Astrocyte (in vitro differentiated cells and primary cell): Measurements from ENCODE around the gene CLEC4G. TPM values are rescaled to one million over a fixed set of nuclear protein-coding genes. Genes with fewer than 3 reads are reported as not detected.

ENCODE experiments used
- DNase-seq: peaks from one replicate; pipeline ENCODE4 v3.0.0-alpha.2; 2010; ENCODE audit warnings: low read depth
- FAIRE-seq: peaks from 2 replicates; lab custom pipeline; 2011; peaks lifted over from hg19 to GRCh38; lab: Jason Lieb, UNC
- H2AFZ ChIP-seq: 2 replicates; pipeline ENCODE4 v1.6.0; 2012; ENCODE audit warnings: low read depth, low read length, inconsistent platforms
- H3K27ac ChIP-seq: 2 replicates; pipeline ENCODE4 v1.5.1; 2011; ENCODE audit warnings: low read depth, low read length, inconsistent platforms
- H3K27me3 ChIP-seq: 2 replicates; pipeline ENCODE4 v1.6.0; 2011; ENCODE audit warnings: low read length, inconsistent platforms; ENCODE audit not compliant: insufficient read depth
- H3K36me3 ChIP-seq: 2 replicates; pipeline ENCODE4 v1.5.1; 2011; ENCODE audit warnings: low read length, inconsistent platforms; ENCODE audit not compliant: insufficient read depth
- H3K4me1 ChIP-seq: 2 replicates; pipeline ENCODE4 v1.5.1; 2011; ENCODE audit warnings: low read length, inconsistent platforms; ENCODE audit not compliant: insufficient read depth
- H3K4me2 ChIP-seq: 2 replicates; pipeline ENCODE4 v1.6.0; 2012; ENCODE audit warnings: low read length, inconsistent platforms
- H3K4me3 ChIP-seq: 2 replicates; pipeline ENCODE4 v1.5.1; 2011; ENCODE audit warnings: low read depth, mild to moderate bottlenecking, low read length, inconsistent platforms; ENCODE audit not compliant: insufficient read depth
- H3K79me2 ChIP-seq: 2 replicates; pipeline ENCODE4 v1.6.0; 2012; ENCODE audit warnings: mild to moderate bottlenecking, low read length, inconsistent platforms; ENCODE audit not compliant: insufficient read depth
- H3K9ac ChIP-seq: 2 replicates; pipeline ENCODE4 v1.6.0; 2012; ENCODE audit warnings: mild to moderate bottlenecking, low read length, inconsistent platforms
- H3K9me3 ChIP-seq: 2 replicates; pipeline ENCODE4 v1.5.1; 2012; ENCODE audit warnings: low read depth, mild to moderate bottlenecking, low read length, inconsistent platforms; ENCODE audit not compliant: insufficient read depth
- H4K20me1 ChIP-seq: 2 replicates; pipeline ENCODE4 v1.6.0; 2012; ENCODE audit warnings: low read length, inconsistent platforms; ENCODE audit not compliant: insufficient read depth
- H3K27ac Mint-ChIP-seq: one replicate; pipeline ENCODE4 v1.8.0; 2021; ENCODE audit warnings: mild to moderate bottlenecking, mixed read lengths; ENCODE audit not compliant: unreplicated experiment
- H3K27me3 Mint-ChIP-seq: one replicate; pipeline ENCODE4 v1.8.0; 2021; ENCODE audit warnings: low read depth, mixed read lengths; ENCODE audit not compliant: unreplicated experiment
- H3K36me3 Mint-ChIP-seq: one replicate; pipeline ENCODE4 v1.8.0; 2021; ENCODE audit warnings: low read depth, mixed read lengths; ENCODE audit not compliant: unreplicated experiment
- H3K4me1 Mint-ChIP-seq: one replicate; pipeline ENCODE4 v1.8.0; 2021; ENCODE audit warnings: low read depth, mixed read lengths; ENCODE audit not compliant: unreplicated experiment
- H3K4me3 Mint-ChIP-seq: one replicate; pipeline ENCODE4 v1.8.0; 2021; ENCODE audit warnings: mild to moderate bottlenecking, moderate library complexity, mixed read lengths; ENCODE audit not compliant: unreplicated experiment
- H3K9me3 Mint-ChIP-seq: one replicate; pipeline ENCODE4 v1.8.0; 2021; ENCODE audit warnings: mild to moderate bottlenecking, mixed read lengths; ENCODE audit not compliant: unreplicated experiment
- CTCF ChIP-seq: IDR thresholded peaks from 2 replicates; pipeline ENCODE4 v1.5.1; 2011; ENCODE audit warnings: low read depth, mild to moderate bottlenecking, inconsistent platforms, low read length, moderate library complexity; ENCODE audit not compliant: insufficient read depth
- EZH2 ChIP-seq: IDR thresholded peaks from 2 replicates; pipeline ENCODE4 v1.6.1; 2012; ENCODE audit warnings: mild to moderate bottlenecking, low read length, inconsistent platforms; ENCODE audit not compliant: insufficient read depth
- total RNA-seq: library from RNA; stranded (reverse); gene quantifications from 2 replicates; pipeline ENCODE4 v1.2.1, GENCODE V29; 2021

CLEC4G gene
- total RNA-seq, 1 donor from 2014 or later: not detected

GRCh38 chr19:7682175-7682855, 49.6 kb downstream of the CLEC4G start:
- Mint-ChIP-seq H3K27me3 (peaks cover 18% of the 10 kb centered on the region), H3K36me3 (peaks cover 6% of the 10 kb centered on the region), H3K9me3 (no peaks in the 10 kb centered on the region), H3K4me1 (no peaks in the 10 kb centered on the region), H3K27ac (no peak overlapping the region), H3K4me3 (peak overlapping the region; percentile 89)
- Histone ChIP-seq H3K9me3 (no peaks in the 10 kb centered on the region), H2AFZ (peak overlapping the region; percentile 89), H3K79me2 (peaks cover 13% of the 10 kb centered on the region), H3K27ac (no peak overlapping the region), H4K20me1 (peaks cover 30% of the 10 kb centered on the region), H3K4me2 (peak overlapping the region; percentile 98), H3K9ac (peak overlapping the region; percentile 97), H3K27me3 (peaks cover 5% of the 10 kb centered on the region), H3K4me1 (peaks cover 8% of the 10 kb centered on the region), H3K4me3 (no peak overlapping the region), H3K36me3 (no peaks in the 10 kb centered on the region)
- DNase-seq (no peak), FAIRE-seq (no peak)
- TF ChIP-seq CTCF: no peak
- TF ChIP-seq EZH2: no peak

GRCh38 chr19:7681340-7682174, 50.4 kb downstream of the CLEC4G start:
- H3K36me3 Mint-ChIP-seq: peaks cover 6% of the 10 kb centered on the region
- H3K9ac ChIP-seq: peak overlapping the region; percentile 97
- H3K4me1 Mint-ChIP-seq: no peaks in the 10 kb centered on the region
- TF ChIP-seq CTCF (no peak), EZH2 (no peak)
- peaks cover 13% of the 10 kb centered on the region for H3K79me2 ChIP-seq
- H2AFZ ChIP-seq: peak overlapping the region; percentile 89
- FAIRE-seq (no peak), DNase-seq (peak; percentile 35)
- peaks cover 5% of the 10 kb centered on the region for H3K27me3 ChIP-seq
- H3K27ac ChIP-seq: peak overlapping the region; percentile 65
- no peak overlapping the region for H3K27ac Mint-ChIP-seq
- peaks cover 30% of the 10 kb centered on the region for H4K20me1 ChIP-seq
- no peaks in the 10 kb centered on the region for H3K9me3 ChIP-seq
- H3K36me3 ChIP-seq: no peaks in the 10 kb centered on the region
- H3K4me3 Mint-ChIP-seq: peak overlapping the region; percentile 89
- H3K27me3 Mint-ChIP-seq: peaks cover 26% of the 10 kb centered on the region
- H3K4me1 ChIP-seq: peaks cover 8% of the 10 kb centered on the region
- peak overlapping the region; percentile 87 for H3K4me3 ChIP-seq
- no peaks in the 10 kb centered on the region for H3K9me3 Mint-ChIP-seq
- H3K4me2 ChIP-seq: peak overlapping the region; percentile 98
